Retinal pigment epithelial cell (primary cell): ENCODE results near the gene TGFB2.

Experiments used
- DNase-seq: peaks from one replicate; pipeline ENCODE4 v3.0.0-alpha.2; 2010; ENCODE audit warnings: low read depth
- H3K4me3 ChIP-seq: 2 replicates; pipeline ENCODE4 v1.5.1; 2011; ENCODE audit warnings: mild to moderate bottlenecking, low read length, control low read depth, moderate library complexity
- CTCF ChIP-seq: conservative IDR thresholded peaks from 2 replicates; pipeline ENCODE4 v1.5.1; 2011; ENCODE audit warnings: low read depth, low read length, control low read depth, inconsistent platforms

TGFB2 gene

GRCh38 chr1:218459878-218460711 is 115.0 kb downstream of the TGFB2 start:
- TF ChIP-seq CTCF = no peak
- peak overlapping the region; percentile 22 for H3K4me3 ChIP-seq
- DNase-seq = no peak

- DNase-seq = no peak
- no peak for TF ChIP-seq CTCF
- H3K4me3 ChIP-seq = no peak overlapping the region
Measured at GRCh38 chr1:218461351-218461750, 116.2 kb downstream of the TGFB2 start.

GRCh38 chr1:218462116-218462515 is 117.0 kb downstream of the TGFB2 start:
- TF ChIP-seq CTCF = no peak
- DNase-seq = no peak
- no peak overlapping the region for H3K4me3 ChIP-seq

GRCh38 chr1:218462587-218462986 is 117.5 kb downstream of the TGFB2 start:
- H3K4me3 ChIP-seq = no peak overlapping the region
- DNase-seq = peak; percentile 75
- no peak for TF ChIP-seq CTCF

GRCh38 chr1:218463194-218464156 is 118.3 kb downstream of the TGFB2 start:
- no peak for TF ChIP-seq CTCF
- no peak overlapping the region for H3K4me3 ChIP-seq

GRCh38 chr1:218464871-218465270 is 119.7 kb downstream of the TGFB2 start:
- no peak for DNase-seq
- no peak for TF ChIP-seq CTCF
- no peak overlapping the region for H3K4me3 ChIP-seq

More at GRCh38 chr1:218463194-218464156, 118.3 kb downstream of the TGFB2 start:
- DNase-seq = no peak
